Activated naive CD4-positive, alpha-beta T cell treated with anti-CD3 and anti-CD28 coated beads, Interleukin-2, amount 10 ng/mL, durations not matched to agents 7 days and 5 days (primary cell): Measurements from ENCODE around the gene CFAP54.

Source experiments
- CTCF ChIA-PET: fragments of 350-600 bp; sonication (Branson Sonifier 250); formaldehyde crosslinking; loops from one replicate; lab custom pipeline; 2021; ENCODE audit warnings: antibody characterized with exemption; lab: Charles Lee
- DNase-seq: peaks from one replicate; pipeline ENCODE4 v3.0.0-alpha.2; 2020
- H3K27ac Mint-ChIP-seq: one replicate; pipeline ENCODE4 v1.8.0; 2021; ENCODE audit warnings: mild to moderate bottlenecking, moderate library complexity, mixed read lengths
- H3K27me3 Mint-ChIP-seq: one replicate; pipeline ENCODE4 v1.8.0; 2021; ENCODE audit warnings: mild to moderate bottlenecking, mixed read lengths
- H3K36me3 Mint-ChIP-seq: one replicate; pipeline ENCODE4 v1.8.0; 2021; ENCODE audit warnings: mixed read lengths
- H3K4me1 Mint-ChIP-seq: one replicate; pipeline ENCODE4 v1.8.0; 2021; ENCODE audit warnings: mixed read lengths
- H3K4me3 Mint-ChIP-seq: one replicate; pipeline ENCODE4 v1.8.0; 2021; ENCODE audit warnings: mild to moderate bottlenecking, moderate library complexity, mixed read lengths
- H3K9me3 Mint-ChIP-seq: one replicate; pipeline ENCODE4 v1.8.0; 2021; ENCODE audit warnings: mixed read lengths

CFAP54 gene

GRCh38 chr12:96912261-96912660, 422.9 kb downstream of the CFAP54 start:
- peaks cover 51% of the 10 kb centered on the region for H3K36me3 Mint-ChIP-seq
- CTCF ChIA-PET: no interaction called here
- H3K27me3 Mint-ChIP-seq: no peaks in the 10 kb centered on the region
- DNase-seq: no peak
- no peaks in the 10 kb centered on the region for H3K9me3 Mint-ChIP-seq
- H3K4me1 Mint-ChIP-seq: peaks cover 45% of the 10 kb centered on the region
- H3K27ac Mint-ChIP-seq: no peak overlapping the region
- H3K4me3 Mint-ChIP-seq: no peak overlapping the region

- peaks cover 46% of the 10 kb centered on the region for H3K36me3 Mint-ChIP-seq
- no peaks in the 10 kb centered on the region for H3K9me3 Mint-ChIP-seq
- no peaks in the 10 kb centered on the region for H3K27me3 Mint-ChIP-seq
- H3K27ac Mint-ChIP-seq: no peak overlapping the region
- DNase-seq: no peak
- CTCF ChIA-PET: no interaction called here
- H3K4me1 Mint-ChIP-seq: peaks cover 41% of the 10 kb centered on the region
- H3K4me3 Mint-ChIP-seq: no peak overlapping the region
Measured at GRCh38 chr12:96912943-96913342, 423.6 kb downstream of the CFAP54 start.

- H3K27me3 Mint-ChIP-seq: no peaks in the 10 kb centered on the region
- peaks cover 48% of the 10 kb centered on the region for H3K36me3 Mint-ChIP-seq
- no peak overlapping the region for H3K4me3 Mint-ChIP-seq
- no peaks in the 10 kb centered on the region for H3K9me3 Mint-ChIP-seq
- H3K4me1 Mint-ChIP-seq: peaks cover 8% of the 10 kb centered on the region
- DNase-seq: no peak
- no peak overlapping the region for H3K27ac Mint-ChIP-seq
- CTCF ChIA-PET: interaction anchor here (1.0 kb wide), 1 partner anchor 23 kb away, joined by 3 read pairs; no protein-coding TSS in a partner anchor
Measured at GRCh38 chr12:96919510-96920210, 430.3 kb downstream of the CFAP54 start.
